K562 (cell line): ENCODE data around the gene RUNX1. TPM values are rescaled to one million over a fixed set of nuclear protein-coding genes. Genes with fewer than 3 reads are reported as not detected.

ENCODE experiments used
- ARID1B ChIP-seq: fragments of 450-650 bp; IDR thresholded peaks from 2 replicates; pipeline ENCODE4 v1.6.1; 2016; ENCODE audit warnings: antibody characterized with exemption, mild to moderate bottlenecking, inconsistent platforms
- ATF7 ChIP-seq: fragments of 450-650 bp; IDR thresholded peaks from 2 replicates; pipeline ENCODE4 v1.7.1; 2014; ENCODE audit warnings: mild to moderate bottlenecking, moderate library complexity
- CXXC5 ChIP-seq: fragments of 250-450 bp; sonication (Bioruptor Pico); IDR thresholded peaks from 2 replicates; pipeline ENCODE4 v1.8.0; 2022; ENCODE audit warnings: inconsistent platforms, mild to moderate bottlenecking, moderate library complexity
- DDX20 ChIP-seq: fragments of 450-650 bp; IDR thresholded peaks from 2 replicates; pipeline ENCODE4 v1.6.1; 2016; ENCODE audit warnings: missing genetic modification characterization, low read depth, mild to moderate bottlenecking, missing compliant biosample characterization, moderate library complexity
- DPF2 ChIP-seq: fragments of 450-650 bp; IDR thresholded peaks from 2 replicates; pipeline ENCODE4 v1.6.1; 2016
- EP300 ChIP-seq: IDR thresholded peaks from 2 replicates; pipeline ENCODE4 v1.6.1; 2012; ENCODE audit warnings: low read length, improper control_type of control experiment
- FOXJ2 ChIP-seq: fragments of 200-800 bp; sonication (Bioruptor generic); IDR thresholded peaks from 2 replicates; pipeline ENCODE4 v1.6.1; 2016; ENCODE audit warnings: missing genetic modification characterization, missing compliant biosample characterization
- GABPA ChIP-seq: fragments of 200-800 bp; sonication (Bioruptor generic); conservative IDR thresholded peaks from 2 replicates; pipeline ENCODE4 v1.6.1; 2016; ENCODE audit warnings: low read depth, missing genetic modification characterization, missing compliant biosample characterization
- KAT8 ChIP-seq: fragments of 450-650 bp; IDR thresholded peaks from 2 replicates; pipeline ENCODE4 v1.6.1; 2016; ENCODE audit warnings: low read depth, mild to moderate bottlenecking
- KHSRP ChIP-seq: fragments of 450-650 bp; IDR thresholded peaks from 2 replicates; pipeline ENCODE4 v1.6.1; 2017
- LEF1 ChIP-seq: fragments of 450-650 bp; IDR thresholded peaks from 2 replicates; pipeline ENCODE4 v1.6.1; 2016; ENCODE audit warnings: mild to moderate bottlenecking
- MEF2D ChIP-seq: conservative IDR thresholded peaks from 2 replicates; pipeline ENCODE4 v1.6.1; 2016; ENCODE audit warnings: low read depth, missing genetic modification characterization, missing compliant biosample characterization
- NCOA6 ChIP-seq: fragments of 450-650 bp; IDR thresholded peaks from 2 replicates; pipeline ENCODE4 v1.6.1; 2017; ENCODE audit warnings: mild to moderate bottlenecking
- NCOR1 ChIP-seq: fragments of 450-650 bp; IDR thresholded peaks from 2 replicates; pipeline ENCODE4 v1.6.1; 2016; ENCODE audit warnings: mild to moderate bottlenecking, moderate library complexity
- RFX5 ChIP-seq: IDR thresholded peaks from 2 replicates; pipeline ENCODE4 v1.6.1; 2011; ENCODE audit warnings: low read depth, mild to moderate bottlenecking, improper control_type of control experiment, low read length
- RNF2 ChIP-seq: sonication (generic); IDR thresholded peaks from 2 replicates; pipeline ENCODE4 v1.6.1; 2016
- SMARCE1 ChIP-seq: fragments of 450-650 bp; IDR thresholded peaks from 2 replicates; pipeline ENCODE4 v1.7.1; 2016; ENCODE audit warnings: mild to moderate bottlenecking
- SRF ChIP-seq, 2 experiments: fragments of 250-450, 450-650 bp in 1 of 2; sonication (Bioruptor Pico) in 1 of 2; sonication (generic) in 1 of 2; formaldehyde crosslinking; IDR thresholded peaks; 2 replicates each; pipeline versions ENCODE4 v1.5.0 to v1.5.1; 2020 to 2022; ENCODE audit warnings: mild to moderate bottlenecking in 1 of 2, missing genetic modification reagents in 1 of 2
- TBL1XR1 ChIP-seq, 2 experiments: IDR thresholded peaks; 2 replicates each; pipeline ENCODE4 v1.6.1; 2012; ENCODE audit warnings: improper control_type of control experiment in 2 of 2, low read length in 2 of 2, mild to moderate bottlenecking in 1 of 2
- TCF3 ChIP-seq: sonication (generic); formaldehyde crosslinking; IDR thresholded peaks from 2 replicates; pipeline ENCODE4 v1.4.0; 2020; ENCODE audit warnings: mild to moderate bottlenecking, missing genetic modification reagents
- TRIM24 ChIP-seq, 2 experiments: fragments of 450-650 bp; IDR thresholded peaks; 2 replicates each; pipeline ENCODE4 v1.6.1; 2016
- TRIM28 ChIP-seq: fragments of 450-650 bp; IDR thresholded peaks from 2 replicates; pipeline ENCODE4 v1.6.1; 2017
- ZNF175 ChIP-seq: fragments of 200-800 bp; sonication (Bioruptor generic); IDR thresholded peaks from 2 replicates; pipeline ENCODE4 v1.6.1; 2016; ENCODE audit warnings: low read depth, mild to moderate bottlenecking, missing genetic modification characterization, missing compliant biosample characterization
- ZNF197 ChIP-seq: fragments of 200-800 bp; sonication (Bioruptor generic); IDR thresholded peaks from 2 replicates; pipeline ENCODE4 v1.6.1; 2016; ENCODE audit warnings: low read depth, missing genetic modification characterization, missing compliant biosample characterization
- ZNF785 ChIP-seq: fragments of 250-450 bp; sonication (Bioruptor Pico); IDR thresholded peaks from 2 replicates; pipeline ENCODE4 v1.4.0; 2020; ENCODE audit warnings: mild to moderate bottlenecking
- polyA plus RNA-seq, 8 experiments: library from polyadenylated mRNA; depleted of rRNA in 4 of 8; stranded (reverse) in 5 of 8; unstranded in 3 of 8; fragments of >200 nt; fragmentation: Nextera tagmentation in 2 of 8; fragmentation: Illumina TruSeq in 1 of 8; extraction: Ambion mirVana in 2 of 8; extraction: Trizol in 1 of 8; gene quantifications; 2 replicates each; pipeline versions ENCODE4 v1.2.1 to v1.2.3, GENCODE V29; 2011 to 2014; ENCODE audit warnings: inconsistent platforms in 1 of 8, missing spikeins in 1 of 8
- total RNA-seq, 7 experiments: library from RNA; depleted of rRNA in 6 of 7; stranded (reverse); fragments of >200 nt in 6 of 7; fragmentation: Illumina TruSeq in 2 of 7; extraction: Trizol in 2 of 7; gene quantifications; 2 replicates each; pipeline versions ENCODE4 v1.2.1 to v1.2.3, GENCODE V29; 2011 to 2021; ENCODE audit warnings: low replicate concordance in 1 of 7
- TF ChIP-seq, protein P1 (sequence below): fragments of 250-450 bp; sonication (Bioruptor Pico); IDR thresholded peaks from 2 replicates; pipeline ENCODE4 v1.8.0; 2021; ENCODE audit warnings: moderate library complexity, mild to moderate bottlenecking, inconsistent platforms
- TF ChIP-seq, protein P2 (sequence below): fragments of 450-650 bp; IDR thresholded peaks from 2 replicates; pipeline ENCODE4 v1.6.1; 2016

Gene RUNX1
- total and polyA plus RNA-seq, 9 of the 15 experiments (the other 6 are each of a cell fraction or from before 2014, with no cell fraction given) = 2.2 to 68.6 (median 17.8) TPM

DNA sequence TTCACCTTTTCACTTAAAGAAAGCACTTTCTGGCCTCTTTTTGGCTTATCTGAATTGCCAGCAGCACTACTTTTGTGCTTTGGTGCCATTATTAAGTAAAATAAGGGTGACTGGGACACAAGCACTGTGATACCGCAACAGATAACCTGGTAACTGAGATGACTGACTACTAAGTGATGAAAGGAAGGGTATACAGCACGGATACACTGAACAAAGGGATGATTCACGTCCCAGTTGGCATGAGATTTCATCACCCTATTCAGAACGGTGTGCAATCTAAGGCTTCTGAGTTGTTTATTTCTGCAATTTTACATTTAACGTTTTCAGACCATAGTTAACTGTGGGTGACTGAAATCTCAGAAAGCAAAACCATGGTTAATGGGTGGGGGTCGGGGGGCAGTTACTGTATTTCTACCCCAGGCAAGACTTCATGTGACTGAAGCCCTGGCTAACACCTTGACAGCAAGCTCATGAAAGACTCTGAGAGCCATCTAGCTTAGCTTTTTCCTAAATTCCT is 277.5 kb downstream of the RUNX1 start (continued):
- TF ChIP-seq, protein P1, sequence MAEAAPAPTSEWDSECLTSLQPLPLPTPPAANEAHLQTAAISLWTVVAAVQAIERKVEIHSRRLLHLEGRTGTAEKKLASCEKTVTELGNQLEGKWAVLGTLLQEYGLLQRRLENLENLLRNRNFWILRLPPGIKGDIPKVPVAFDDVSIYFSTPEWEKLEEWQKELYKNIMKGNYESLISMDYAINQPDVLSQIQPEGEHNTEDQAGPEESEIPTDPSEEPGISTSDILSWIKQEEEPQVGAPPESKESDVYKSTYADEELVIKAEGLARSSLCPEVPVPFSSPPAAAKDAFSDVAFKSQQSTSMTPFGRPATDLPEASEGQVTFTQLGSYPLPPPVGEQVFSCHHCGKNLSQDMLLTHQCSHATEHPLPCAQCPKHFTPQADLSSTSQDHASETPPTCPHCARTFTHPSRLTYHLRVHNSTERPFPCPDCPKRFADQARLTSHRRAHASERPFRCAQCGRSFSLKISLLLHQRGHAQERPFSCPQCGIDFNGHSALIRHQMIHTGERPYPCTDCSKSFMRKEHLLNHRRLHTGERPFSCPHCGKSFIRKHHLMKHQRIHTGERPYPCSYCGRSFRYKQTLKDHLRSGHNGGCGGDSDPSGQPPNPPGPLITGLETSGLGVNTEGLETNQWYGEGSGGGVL (CRISPR knock-in tag) = no peak
- TF ChIP-seq ZNF785 (no peak), NCOR1 (0 out of 2 replicates have a peak, but pooled peaks have one; percentile 15), TCF3 (CRISPR knock-in tag) (peak; percentile 57), ATF7 (peak; percentile 81), GABPA (tag) (peak; percentile 28; the same call in 1 of the 2 replicates), SMARCE1 (peak; percentile 80; the same call in 1 of the 2 replicates), CXXC5 (0 out of 2 replicates have a peak, but pooled peaks have one; percentile 59), RNF2 (peak; percentile 50; the same call in 1 of the 2 replicates), DPF2 (peak; percentile 79), ARID1B (peak; percentile 89), ZNF197 (peak; percentile 78; the same call in 1 of the 2 replicates), FOXJ2 (tag) (peak; percentile 66; the same call in 1 of the 2 replicates), RFX5 (no peak), SRF (CRISPR knock-in tag; IDR thresholded peaks at IDR 0.05) (no peak), MEF2D (peak; percentile 73), TBL1XR1 (IDR thresholded peaks at IDR 0.05; ENCODE audit: low read length in 2 of 2) (peak in 1 of 2 experiments; percentile 44; a peak in 1 of 4 replicates), NCOA6 (no peak), TRIM28 (no peak), TRIM24 (IDR thresholded peaks at IDR 0.05) (peak; percentile 96), ZNF175 (CRISPR knock-in tag) (0 out of 2 replicates have a peak, but pooled peaks have one; percentile 27), EP300 (peak; percentile 86), KAT8 (no peak), LEF1 (peak; percentile 80; the same call in 1 of the 2 replicates), DDX20 (tag) (peak; percentile 48), KHSRP (no peak; the same call in 1 of the 2 replicates)
- TF ChIP-seq, protein P2, sequence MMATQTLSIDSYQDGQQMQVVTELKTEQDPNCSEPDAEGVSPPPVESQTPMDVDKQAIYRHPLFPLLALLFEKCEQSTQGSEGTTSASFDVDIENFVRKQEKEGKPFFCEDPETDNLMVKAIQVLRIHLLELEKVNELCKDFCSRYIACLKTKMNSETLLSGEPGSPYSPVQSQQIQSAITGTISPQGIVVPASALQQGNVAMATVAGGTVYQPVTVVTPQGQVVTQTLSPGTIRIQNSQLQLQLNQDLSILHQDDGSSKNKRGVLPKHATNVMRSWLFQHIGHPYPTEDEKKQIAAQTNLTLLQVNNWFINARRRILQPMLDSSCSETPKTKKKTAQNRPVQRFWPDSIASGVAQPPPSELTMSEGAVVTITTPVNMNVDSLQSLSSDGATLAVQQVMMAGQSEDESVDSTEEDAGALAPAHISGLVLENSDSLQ = peak; percentile 45; the same call in 1 of the 2 replicates
